GM19452 (cell line): ENCODE data around the gene SWSAP1.
A peak's percentile ranks its signal among the peaks of the same experiment; 100 is the strongest.
"Not testable (repeated sequence)": the region's sequence is repeated elsewhere in the genome, so short reads cannot be mapped to it uniquely, and the experiment has no call there.

Experiments
- ATAC-seq: cut with Tn5 transposase; IDR thresholded peaks from one replicate; pipeline ENCODE4 v1.9.1; 2021; ENCODE audit not compliant: unreplicated experiment

Gene SWSAP1

GRCh38 chr19:11377756-11378155 lies 3.3 kb downstream of the SWSAP1 start:
- no peak for ATAC-seq

GRCh38 chr19:11378319-11379189 lies 4.1 kb downstream of the SWSAP1 start:
- ATAC-seq = no peak

GRCh38 chr19:11379269-11379845 lies 4.9 kb downstream of the SWSAP1 start:
- ATAC-seq = not testable (repeated sequence)

GRCh38 chr19:11379857-11380350 lies 5.4 kb downstream of the SWSAP1 start:
- no peak for ATAC-seq

GRCh38 chr19:11380653-11381537 lies 6.4 kb downstream of the SWSAP1 start:
- ATAC-seq = peak; percentile 76

GRCh38 chr19:11382898-11383705 lies 8.6 kb downstream of the SWSAP1 start:
- no peak for ATAC-seq

GRCh38 chr19:11383706-11384048 lies 9.2 kb downstream of the SWSAP1 start:
- ATAC-seq = no peak

- ATAC-seq = no peak
Measured at GRCh38 chr19:11384778-11385129, 10.3 kb downstream of the SWSAP1 start.

- no peak for ATAC-seq
Measured at GRCh38 chr19:11387162-11388034, 12.9 kb downstream of the SWSAP1 start.

GRCh38 chr19:11390359-11390758 lies 15.9 kb downstream of the SWSAP1 start:
- ATAC-seq = no peak

- no peak for ATAC-seq
Measured at GRCh38 chr19:11390933-11391680, 16.6 kb downstream of the SWSAP1 start.

- ATAC-seq = no peak
Measured at GRCh38 chr19:11397089-11397610, 22.7 kb downstream of the SWSAP1 start.

GRCh38 chr19:11399667-11400066 lies 25.2 kb downstream of the SWSAP1 start:
- ATAC-seq = no peak

GRCh38 chr19:11400798-11401197 lies 26.3 kb downstream of the SWSAP1 start:
- no peak for ATAC-seq

- ATAC-seq = no peak
Measured at GRCh38 chr19:11401808-11402543, 27.5 kb downstream of the SWSAP1 start.

- ATAC-seq = no peak
Measured at GRCh38 chr19:11404588-11405222, 30.2 kb downstream of the SWSAP1 start.

GRCh38 chr19:11405846-11406643 lies 31.6 kb downstream of the SWSAP1 start:
- no peak for ATAC-seq
